HG03159 (cell line): ENCODE results near the gene KCNMB2.
A peak's percentile ranks its signal among the peaks of the same experiment; 100 is the strongest.
"Not testable (repeated sequence)": the region's sequence is repeated elsewhere in the genome, so short reads cannot be mapped to it uniquely, and the experiment has no call there.

Experiments
- ATAC-seq: cut with Tn5 transposase; IDR thresholded peaks from one replicate; pipeline ENCODE4 v1.9.1; 2021; ENCODE audit warnings: mild to moderate bottlenecking, moderate library complexity; ENCODE audit not compliant: unreplicated experiment

KCNMB2 gene

GRCh38 chr3:178745861-178746655 is 209.8 kb downstream of the KCNMB2 start:
- ATAC-seq = not testable (repeated sequence)

- ATAC-seq = no peak
Observed at GRCh38 chr3:178748874-178749273, 212.6 kb downstream of the KCNMB2 start.

- no peak for ATAC-seq
Observed at GRCh38 chr3:178749471-178749870, 213.2 kb downstream of the KCNMB2 start.

GRCh38 chr3:178750639-178751300 is 214.5 kb downstream of the KCNMB2 start:
- no peak for ATAC-seq

GRCh38 chr3:178752843-178753242 is 216.6 kb downstream of the KCNMB2 start:
- ATAC-seq = no peak

GRCh38 chr3:178754852-178755510 is 218.7 kb downstream of the KCNMB2 start:
- no peak for ATAC-seq

- ATAC-seq = no peak
Observed at GRCh38 chr3:178761024-178761423, 224.8 kb downstream of the KCNMB2 start.

- no peak for ATAC-seq
Observed at GRCh38 chr3:178761461-178761860, 225.2 kb downstream of the KCNMB2 start.

- no peak for ATAC-seq
Observed at GRCh38 chr3:178762385-178762784, 226.1 kb downstream of the KCNMB2 start.

- ATAC-seq = no peak
Observed at GRCh38 chr3:178765472-178765871, 229.2 kb downstream of the KCNMB2 start.

- ATAC-seq = no peak
Observed at GRCh38 chr3:178767581-178767980, 231.3 kb downstream of the KCNMB2 start.

- peak; percentile 67 for ATAC-seq
Observed at GRCh38 chr3:178768072-178768864, 232.0 kb downstream of the KCNMB2 start.

GRCh38 chr3:178771511-178771910 is 235.3 kb downstream of the KCNMB2 start:
- no peak for ATAC-seq

- ATAC-seq = no peak
Observed at GRCh38 chr3:178772746-178773145, 236.5 kb downstream of the KCNMB2 start.

GRCh38 chr3:178773358-178773757 is 237.1 kb downstream of the KCNMB2 start:
- no peak for ATAC-seq

- ATAC-seq = peak; percentile 64
Observed at GRCh38 chr3:178777718-178778411, 241.6 kb downstream of the KCNMB2 start.

- no peak for ATAC-seq
Observed at GRCh38 chr3:178778589-178778988, 242.4 kb downstream of the KCNMB2 start.

- ATAC-seq = no peak
Observed at GRCh38 chr3:178785961-178786360, 249.7 kb downstream of the KCNMB2 start.

GRCh38 chr3:178787960-178788359 is 251.7 kb downstream of the KCNMB2 start:
- ATAC-seq = no peak

GRCh38 chr3:178794711-178795110 is 258.5 kb downstream of the KCNMB2 start:
- no peak for ATAC-seq
